Gastroesophageal sphincter (tissue), 3 donors: ENCODE results near the gene WDR45.

ENCODE experiments used
- CTCF ChIP-seq, 4 experiments: fragments of 200-600 bp in 2 of 4; fragments of 450-650 bp in 2 of 4; sonication (generic) in 1 of 4; IDR thresholded peaks; one replicate each; pipeline ENCODE4 v1.5.1; 2017 to 2019; ENCODE audit warnings: antibody characterized with exemption in 4 of 4, mild to moderate bottlenecking in 2 of 4, moderate library complexity in 2 of 4
- POLR2A ChIP-seq, 2 donors: fragments of 450-650 bp; IDR thresholded peaks; one replicate each; pipeline ENCODE4 v1.6.1; 2017; ENCODE audit warnings: antibody characterized with exemption in 2 of 2, mild to moderate bottlenecking in 2 of 2, moderate library complexity in 1 of 2

- TF ChIP-seq POLR2A (IDR thresholded peaks at IDR 0.05) (no peak), CTCF (IDR thresholded peaks at IDR 0.05) (no peak)
These were observed 8.7 kb downstream of the WDR45 start for GRCh38 chrX:49070988-49071387.
